Peyer's patch (tissue), 4 donors: Measurements from ENCODE around the gene HOXC11. TPM values are rescaled to one million over a fixed set of nuclear protein-coding genes. Genes with fewer than 3 reads are reported as not detected.

Experiments used
- DNase-seq, 3 donors: peaks; one replicate each; pipeline ENCODE4 v3.0.0-alpha.2; 2017 to 2019
- H3K27ac ChIP-seq, 4 donors: fragments of 200-600 bp; sonication (generic); one replicate each; pipeline ENCODE4 v1.5.1; 2016 to 2019
- H3K27me3 ChIP-seq, 2 donors: fragments of 200-600 bp; sonication (generic); one replicate each; pipeline ENCODE4 v1.5.1; 2019
- H3K36me3 ChIP-seq, 3 donors: fragments of 200-600 bp; sonication (generic); one replicate each; pipeline ENCODE4 v1.5.1; 2016 to 2019
- H3K4me1 ChIP-seq, 4 donors: fragments of 200-600 bp; sonication (generic); one replicate each; pipeline ENCODE4 v1.5.1; 2016 to 2019
- H3K4me3 ChIP-seq, 4 donors: fragments of 200-600 bp; sonication (generic); 1 replicate in 3 of 4; 2 replicates in 1 of 4; pipeline ENCODE4 v1.5.1; 2016 to 2019; ENCODE audit warnings: mild to moderate bottlenecking in 1 of 4
- H3K9me3 ChIP-seq, 4 donors: fragments of 200-600 bp; sonication (generic); one replicate each; pipeline ENCODE4 v1.5.1; 2016 to 2019; ENCODE audit warnings: mild to moderate bottlenecking in 1 of 4
- CTCF ChIP-seq, 6 experiments: fragments of 450-650 bp in 4 of 6; fragments of 200-600 bp in 2 of 6; sonication (generic) in 1 of 6; IDR thresholded peaks; one replicate each; pipeline ENCODE4 v1.5.1; 2017 to 2019; ENCODE audit warnings: antibody characterized with exemption in 6 of 6, mild to moderate bottlenecking in 3 of 6, moderate library complexity in 1 of 6
- POLR2A ChIP-seq, 2 donors: fragments of 450-650 bp; IDR thresholded peaks; one replicate each; pipeline ENCODE4 v1.5.1; 2017; ENCODE audit warnings: antibody characterized with exemption in 2 of 2, mild to moderate bottlenecking in 2 of 2, moderate library complexity in 2 of 2
- total RNA-seq, 4 donors: library from RNA; depleted of rRNA; stranded (reverse); fragments of >200 nt; gene quantifications; one replicate each; pipeline ENCODE4 v1.1.0, GENCODE V29; 2016

The HOXC11 gene
- total RNA-seq, 4 donors from 2014 or later = 0.40 to 0.76 (median 0.70) TPM; not detected in 1

DNA sequence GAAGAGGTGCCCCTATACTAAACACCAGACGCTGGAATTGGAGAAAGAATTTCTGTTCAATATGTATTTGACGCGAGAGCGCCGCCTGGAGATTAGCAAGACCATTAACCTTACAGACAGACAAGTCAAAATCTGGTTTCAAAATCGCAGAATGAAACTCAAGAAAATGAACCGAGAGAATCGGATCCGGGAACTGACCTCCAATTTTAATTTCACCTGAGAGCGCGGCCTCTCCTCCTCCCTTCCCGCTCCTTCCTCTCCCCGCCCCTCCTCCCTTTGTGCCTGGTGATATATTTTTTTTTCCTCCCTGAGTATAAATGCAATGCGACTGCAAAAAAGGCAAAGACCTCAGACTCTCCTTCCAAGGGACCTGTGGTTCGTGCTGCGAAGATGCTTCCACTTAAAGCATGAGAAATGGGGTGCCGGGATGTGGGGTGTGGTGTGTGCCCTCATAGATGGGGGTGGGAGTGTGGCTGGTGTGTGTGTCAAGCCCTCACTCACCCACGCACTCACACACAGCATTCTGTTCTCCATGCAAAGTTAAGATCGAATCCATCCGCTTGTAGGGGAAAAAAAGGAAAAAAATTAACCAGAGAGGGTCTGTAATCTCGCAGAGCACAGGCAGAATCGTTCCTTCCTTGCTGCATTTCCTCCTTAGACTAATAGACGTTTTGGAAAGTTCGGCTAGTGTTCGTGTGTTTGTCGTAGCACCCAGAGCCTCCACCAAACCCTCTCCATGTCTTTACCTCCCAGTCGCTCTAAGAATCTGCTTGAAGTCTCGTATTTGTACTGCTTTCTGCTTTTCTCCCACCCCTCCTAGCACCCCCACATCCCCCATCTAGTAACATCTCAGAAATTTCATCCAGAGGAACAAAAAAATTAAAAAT, 16.5 kb downstream of the HOXC11 start:
- TF ChIP-seq POLR2A (IDR thresholded peaks at IDR 0.05) = no peak
- peak in 4 of 6 experiments; percentile 19 to 62 (median 50) for TF ChIP-seq CTCF (IDR thresholded peaks at IDR 0.05)
- peak overlapping the region in 1 of 4 donors; percentile 14 for H3K4me3 ChIP-seq
- H3K27ac ChIP-seq = no peak overlapping the region
- H3K27me3 ChIP-seq = peaks cover 0 to 60% of the 10 kb centered on the region in 2 donors
- no peak for DNase-seq
- H3K36me3 ChIP-seq = no peaks in the 10 kb centered on the region
- H3K9me3 ChIP-seq = peaks cover 0 to 10% (median 0%) of the 10 kb centered on the region in 4 donors
- peaks cover 0 to 43% (median 13%) of the 10 kb centered on the region in 4 donors for H3K4me1 ChIP-seq

DNA sequence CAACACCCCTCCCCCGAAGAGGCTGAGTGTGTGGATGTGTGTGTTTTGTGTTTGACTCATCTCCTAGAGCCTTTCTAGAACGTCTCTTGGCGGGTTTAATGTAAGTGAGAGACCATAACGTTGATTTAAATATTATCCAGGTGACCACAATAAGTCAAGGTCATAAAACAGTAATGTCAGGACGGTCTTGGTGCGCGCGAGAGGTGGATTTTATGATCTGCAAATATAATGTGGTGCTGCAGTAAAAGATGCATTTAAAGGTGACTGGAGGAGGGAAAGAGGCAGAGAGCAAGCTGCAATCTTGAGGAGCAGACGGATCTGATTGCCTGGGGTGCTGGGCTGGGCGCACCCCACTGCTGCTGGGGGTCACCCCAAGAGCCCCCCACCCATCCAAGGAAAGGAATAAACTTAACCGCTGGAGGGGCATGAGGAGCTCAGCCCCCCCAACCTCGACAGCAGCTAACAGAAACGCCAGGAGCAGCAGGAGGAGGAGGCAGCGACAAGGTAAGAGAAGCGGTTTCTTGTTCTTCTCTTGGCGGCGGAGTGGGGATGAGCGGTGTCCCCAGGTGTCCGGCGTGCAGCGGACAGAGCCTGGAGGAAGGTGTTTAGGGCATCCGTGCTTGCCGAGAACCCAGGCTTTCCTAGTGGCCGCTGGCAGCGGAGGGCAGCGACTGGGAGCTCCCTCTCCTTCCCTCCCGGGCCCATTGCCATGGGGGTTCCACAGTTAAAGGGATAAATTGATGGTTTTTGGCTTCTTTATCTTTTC, 17.6 kb downstream of the HOXC11 start:
- peaks cover 4 to 47% (median 18%) of the 10 kb centered on the region in 4 donors for H3K4me1 ChIP-seq
- peaks cover 0 to 65% of the 10 kb centered on the region in 2 donors for H3K27me3 ChIP-seq
- H3K9me3 ChIP-seq = peaks cover 0 to 5% (median 0%) of the 10 kb centered on the region in 4 donors
- no peaks in the 10 kb centered on the region for H3K36me3 ChIP-seq
- TF ChIP-seq CTCF (IDR thresholded peaks at IDR 0.05) (no peak), POLR2A (IDR thresholded peaks at IDR 0.05) (no peak)
- H3K4me3 ChIP-seq = no peak overlapping the region
- H3K27ac ChIP-seq = no peak overlapping the region
- no peak for DNase-seq

DNA sequence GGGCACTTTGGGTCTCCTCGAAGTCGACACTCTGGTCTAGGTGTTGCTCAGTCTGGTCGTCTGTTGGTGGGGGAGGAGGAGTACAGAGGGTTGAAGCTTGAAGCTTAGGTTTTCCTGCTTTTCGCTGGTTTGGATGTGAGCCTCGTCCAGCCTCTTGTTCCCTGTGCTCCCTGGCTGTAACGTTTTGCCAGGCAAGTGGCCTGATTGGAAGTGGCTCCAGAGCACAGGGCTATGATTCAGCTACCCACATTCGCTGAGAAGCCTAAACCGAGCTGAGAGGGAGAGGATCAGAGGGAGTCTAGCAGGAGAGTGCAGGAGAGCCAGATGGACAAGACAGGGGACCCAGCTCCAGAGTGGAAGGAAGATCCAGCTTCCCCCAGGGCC, 18.1 kb downstream of the HOXC11 start:
- H3K4me1 ChIP-seq = peaks cover 4 to 47% (median 16%) of the 10 kb centered on the region in 4 donors
- H3K36me3 ChIP-seq = no peaks in the 10 kb centered on the region
- no peak for TF ChIP-seq CTCF (IDR thresholded peaks at IDR 0.05)
- TF ChIP-seq POLR2A (IDR thresholded peaks at IDR 0.05) = no peak
- H3K9me3 ChIP-seq = peaks cover 0 to 5% (median 0%) of the 10 kb centered on the region in 4 donors
- DNase-seq = no peak
- peak overlapping the region in 1 of 4 donors; percentile 25 for H3K27ac ChIP-seq
- peaks cover 0 to 65% of the 10 kb centered on the region in 2 donors for H3K27me3 ChIP-seq
- no peak overlapping the region for H3K4me3 ChIP-seq

GRCh38 chr12:53992377-53992889, 19.5 kb downstream of the HOXC11 start:
- no peak overlapping the region for H3K4me3 ChIP-seq
- TF ChIP-seq CTCF (IDR thresholded peaks at IDR 0.05) = no peak
- TF ChIP-seq POLR2A (IDR thresholded peaks at IDR 0.05) = no peak
- H3K9me3 ChIP-seq = peaks cover 0 to 5% (median 0%) of the 10 kb centered on the region in 4 donors
- DNase-seq = no peak
- H3K36me3 ChIP-seq = no peaks in the 10 kb centered on the region
- peaks cover 0 to 59% of the 10 kb centered on the region in 2 donors for H3K27me3 ChIP-seq
- H3K4me1 ChIP-seq = peaks cover 4 to 49% (median 20%) of the 10 kb centered on the region in 4 donors
- no peak overlapping the region for H3K27ac ChIP-seq

DNA sequence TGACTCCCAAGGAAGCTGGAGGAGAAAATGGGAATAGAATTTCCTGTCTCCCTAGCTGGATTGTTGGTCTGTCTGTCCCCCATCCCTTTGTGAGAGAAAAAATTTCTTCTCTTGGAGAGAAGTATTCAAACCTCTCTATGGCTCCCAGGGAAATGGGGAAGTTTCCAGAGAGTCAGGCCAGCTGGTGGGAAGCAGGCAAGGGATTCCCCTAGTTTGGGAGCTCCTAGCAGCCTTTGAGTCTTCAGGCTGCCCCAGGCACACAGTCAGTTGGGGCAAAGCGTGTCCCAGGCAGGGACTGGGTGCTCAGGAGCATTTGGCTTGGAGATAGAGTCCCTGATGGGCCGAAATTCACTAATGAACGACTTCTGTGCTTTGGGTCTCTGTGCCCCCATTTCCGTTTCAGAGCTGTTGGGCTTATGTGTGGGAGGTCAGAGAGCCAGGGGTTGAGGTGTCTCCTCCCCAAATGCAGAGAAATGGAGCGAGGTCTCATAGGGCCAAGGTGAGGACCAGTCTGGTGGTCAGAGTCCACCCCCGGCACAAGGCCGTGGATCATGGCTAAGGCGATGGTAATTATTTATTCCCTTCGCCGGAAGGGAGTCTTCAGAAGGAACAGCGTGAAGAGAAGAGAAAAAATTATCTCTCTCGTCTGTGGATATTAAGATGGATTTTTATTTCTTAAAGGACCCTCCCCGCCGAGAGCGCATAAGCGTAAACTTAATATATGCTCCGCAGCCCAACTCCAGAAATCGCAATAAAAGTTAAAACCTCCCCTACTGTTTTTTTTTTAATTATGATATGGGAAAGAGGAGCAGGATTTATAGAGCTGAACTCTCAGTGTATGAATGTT, 20.5 kb downstream of the HOXC11 start:
- DNase-seq = no peak
- Histone ChIP-seq H3K4me3 (no peak overlapping the region), H3K9me3 (peaks cover 0 to 5% (median 0%) of the 10 kb centered on the region in 4 donors), H3K27ac (peak overlapping the region in 2 of 4 donors; percentile 64 to 83), H3K36me3 (no peaks in the 10 kb centered on the region), H3K4me1 (peaks cover 4 to 49% (median 20%) of the 10 kb centered on the region in 4 donors), H3K27me3 (peaks cover 0 to 64% of the 10 kb centered on the region in 2 donors)
- TF ChIP-seq POLR2A (IDR thresholded peaks at IDR 0.05) (no peak), CTCF (IDR thresholded peaks at IDR 0.05) (no peak)
